RWPE2 (cell line): Measurements from ENCODE around the gene OR8A1.

Experiments
- ATAC-seq: fragments of 200-7000 bp; cut with Tn5 transposase; 3 replicates; pipeline ENCODE4 v1.9.1; 2021; ENCODE audit warnings: low read depth
- DNase-seq: peaks from one replicate; pipeline ENCODE4 v3.0.0-alpha.2; 2020; ENCODE audit warnings: low spot score
- H3K27ac ChIP-seq: fragments of 450-650 bp; 2 replicates; pipeline ENCODE4 v1.5.1; 2017; ENCODE audit warnings: mild to moderate bottlenecking; ENCODE audit not compliant: poor library complexity, severe bottlenecking
- H3K27me3 ChIP-seq: fragments of 250-450 bp; sonication (Bioruptor Pico); 2 replicates; pipeline ENCODE4 v1.5.1; 2021; ENCODE audit warnings: mild to moderate bottlenecking, moderate library complexity; ENCODE audit not compliant: insufficient read depth, poor library complexity, severe bottlenecking
- H3K36me3 ChIP-seq: fragments of 250-450 bp; sonication (Bioruptor Pico); 2 replicates; pipeline ENCODE4 v1.5.1; 2020; ENCODE audit warnings: low read depth, mild to moderate bottlenecking, moderate library complexity
- H3K4me1 ChIP-seq: fragments of 250-450 bp; sonication (Bioruptor Pico); 2 replicates; pipeline ENCODE4 v1.5.1; 2021; ENCODE audit warnings: mild to moderate bottlenecking, moderate library complexity; ENCODE audit not compliant: insufficient read depth, poor library complexity, severe bottlenecking
- H3K4me3 ChIP-seq: fragments of 250-450 bp; sonication (Bioruptor Pico); 2 replicates; pipeline ENCODE4 v1.5.1; 2021; ENCODE audit warnings: mild to moderate bottlenecking, moderate library complexity; ENCODE audit not compliant: severe bottlenecking
- H3K9me3 ChIP-seq: fragments of 250-450 bp; sonication (Bioruptor Pico); 2 replicates; pipeline ENCODE4 v1.5.1; 2021; ENCODE audit warnings: mild to moderate bottlenecking, moderate library complexity; ENCODE audit not compliant: severe bottlenecking
- CTCF ChIP-seq: fragments of 450-650 bp; IDR thresholded peaks from one replicate; pipeline ENCODE4 v1.5.1; 2017; ENCODE audit warnings: mild to moderate bottlenecking, moderate library complexity; ENCODE audit not compliant: poor library complexity, severe bottlenecking

The OR8A1 gene

GRCh38 chr11:124586238-124586860, 16.6 kb downstream of the OR8A1 start:
- Histone ChIP-seq H3K9me3 (no peaks in the 10 kb centered on the region), H3K36me3 (no peaks in the 10 kb centered on the region), H3K4me1 (no peaks in the 10 kb centered on the region), H3K4me3 (no peak overlapping the region), H3K27ac (no peak overlapping the region), H3K27me3 (peaks cover 15% of the 10 kb centered on the region)
- peak; percentile 70 for TF ChIP-seq CTCF
- DNase-seq (no peak), ATAC-seq (peak; percentile 64; the same call in 2 of the 3 replicates)

GRCh38 chr11:124591430-124591829, 21.6 kb downstream of the OR8A1 start:
- ATAC-seq (no peak), DNase-seq (no peak)
- Histone ChIP-seq H3K9me3 (no peaks in the 10 kb centered on the region), H3K4me1 (no peaks in the 10 kb centered on the region), H3K36me3 (no peaks in the 10 kb centered on the region), H3K27me3 (peaks cover 37% of the 10 kb centered on the region), H3K4me3 (no peak overlapping the region), H3K27ac (no peak overlapping the region)
- TF ChIP-seq CTCF = no peak

- Histone ChIP-seq H3K27me3 (peaks cover 28% of the 10 kb centered on the region), H3K4me3 (no peak overlapping the region), H3K27ac (no peak overlapping the region), H3K9me3 (no peaks in the 10 kb centered on the region), H3K36me3 (no peaks in the 10 kb centered on the region), H3K4me1 (no peaks in the 10 kb centered on the region)
- no peak for ATAC-seq
- no peak for TF ChIP-seq CTCF
- no peak for DNase-seq
Observed at GRCh38 chr11:124592627-124593026, 22.8 kb downstream of the OR8A1 start.

GRCh38 chr11:124595302-124595701, 25.5 kb downstream of the OR8A1 start:
- no peak for TF ChIP-seq CTCF
- H3K4me1 ChIP-seq = no peaks in the 10 kb centered on the region
- H3K4me3 ChIP-seq = no peak overlapping the region
- H3K27ac ChIP-seq = no peak overlapping the region
- H3K27me3 ChIP-seq = peaks cover 26% of the 10 kb centered on the region
- no peak for ATAC-seq
- H3K9me3 ChIP-seq = no peaks in the 10 kb centered on the region
- no peaks in the 10 kb centered on the region for H3K36me3 ChIP-seq
- no peak for DNase-seq

GRCh38 chr11:124597626-124598025, 27.8 kb downstream of the OR8A1 start:
- Histone ChIP-seq H3K27me3 (peaks cover 25% of the 10 kb centered on the region), H3K27ac (no peak overlapping the region), H3K36me3 (no peaks in the 10 kb centered on the region), H3K4me3 (no peak overlapping the region), H3K9me3 (no peaks in the 10 kb centered on the region), H3K4me1 (no peaks in the 10 kb centered on the region)
- ATAC-seq (no peak), DNase-seq (no peak)
- no peak for TF ChIP-seq CTCF
